ENCODE data around the gene HS3ST4.
"Not testable (repeated sequence)": the region's sequence is repeated elsewhere in the genome, so short reads cannot be mapped to it uniquely, and the experiment has no call there.

The HS3ST4 gene

GRCh38 chr16:25734430-25735385 is 42.9 kb downstream of the HS3ST4 start:
- no peak for DNase-seq

- DNase-seq = no peak
Measured at GRCh38 chr16:25735645-25736044, 43.9 kb downstream of the HS3ST4 start.

GRCh38 chr16:25747160-25747758 is 55.5 kb downstream of the HS3ST4 start:
- no peak for DNase-seq

- no peak for DNase-seq
Measured at GRCh38 chr16:25748092-25748654, 56.4 kb downstream of the HS3ST4 start.

- DNase-seq = no peak
Measured at GRCh38 chr16:25750488-25751216, 58.9 kb downstream of the HS3ST4 start.

- DNase-seq = no peak
Measured at GRCh38 chr16:25751230-25751835, 59.6 kb downstream of the HS3ST4 start.

- DNase-seq = no peak
Measured at GRCh38 chr16:25764466-25764865, 72.7 kb downstream of the HS3ST4 start.

GRCh38 chr16:25771216-25771615 is 79.5 kb downstream of the HS3ST4 start:
- no peak for DNase-seq

- DNase-seq = no peak
Measured at GRCh38 chr16:25771812-25772568, 80.2 kb downstream of the HS3ST4 start.

GRCh38 chr16:25776214-25776613 is 84.5 kb downstream of the HS3ST4 start:
- not testable (repeated sequence) for DNase-seq

- DNase-seq = no peak
Measured at GRCh38 chr16:25783226-25783625, 91.5 kb downstream of the HS3ST4 start.

GRCh38 chr16:25785361-25785760 is 93.6 kb downstream of the HS3ST4 start:
- DNase-seq = no peak

- DNase-seq = no peak
Measured at GRCh38 chr16:25786748-25787147, 95.0 kb downstream of the HS3ST4 start.

GRCh38 chr16:25788637-25789036 is 96.9 kb downstream of the HS3ST4 start:
- DNase-seq = no peak

- no peak for DNase-seq
Measured at GRCh38 chr16:25796239-25796638, 104.5 kb downstream of the HS3ST4 start.

GRCh38 chr16:25798065-25798464 is 106.3 kb downstream of the HS3ST4 start:
- DNase-seq = no peak

- no peak for DNase-seq
Measured at GRCh38 chr16:25799816-25800215, 108.1 kb downstream of the HS3ST4 start.

- DNase-seq = no peak
Measured at GRCh38 chr16:25812215-25812614, 120.5 kb downstream of the HS3ST4 start.

- no peak for DNase-seq
Measured at GRCh38 chr16:25817295-25817694, 125.5 kb downstream of the HS3ST4 start.

- no peak for DNase-seq
Measured at GRCh38 chr16:25817876-25818275, 126.1 kb downstream of the HS3ST4 start.

- DNase-seq = no peak
Measured at GRCh38 chr16:25823891-25824290, 132.1 kb downstream of the HS3ST4 start.

GRCh38 chr16:25827709-25828108 is 135.9 kb downstream of the HS3ST4 start:
- no peak for DNase-seq

Measured in NK-92 treated with Interleukin-12 subunit alpha and Interleukin-12 subunit beta, amount 100 ng/mL, for 24 hours (cell line).